NCI-H82 treated with DMSO at 0.1 percent for 48 hours (cell line): Measurements from ENCODE around the gene MMP17.
"Not testable (repeated sequence)": the region's sequence is repeated elsewhere in the genome, so short reads cannot be mapped to it uniquely, and the experiment has no call there.

Source experiments
- DNase-seq: peaks from one replicate; lab custom pipeline; 2025; ENCODE audit not compliant: unreplicated experiment; lab: John Stamatoyannopoulos, UW

The MMP17 gene

GRCh38 chr12:131799828-131800593 is 28.2 kb upstream of the MMP17 start:
- DNase-seq, result no peak

GRCh38 chr12:131800594-131801135 is 27.5 kb upstream of the MMP17 start:
- no peak for DNase-seq

GRCh38 chr12:131801254-131801866 is 26.8 kb upstream of the MMP17 start:
- DNase-seq, result no peak

GRCh38 chr12:131803961-131804521 is 24.2 kb upstream of the MMP17 start:
- no peak for DNase-seq

- DNase-seq, result no peak
These were observed 22.8 kb upstream of the MMP17 start for GRCh38 chr12:131805421-131805820.

- no peak for DNase-seq
These were observed 21.5 kb upstream of the MMP17 start for GRCh38 chr12:131806674-131807073.

GRCh38 chr12:131808744-131809371 is 19.3 kb upstream of the MMP17 start:
- no peak for DNase-seq

GRCh38 chr12:131809476-131810254 is 18.5 kb upstream of the MMP17 start:
- DNase-seq, result not testable (repeated sequence)

GRCh38 chr12:131810726-131811125 is 17.5 kb upstream of the MMP17 start:
- no peak for DNase-seq

- no peak for DNase-seq
These were observed 13.1 kb upstream of the MMP17 start for GRCh38 chr12:131815131-131815530.

- DNase-seq, result no peak
These were observed 11.7 kb upstream of the MMP17 start for GRCh38 chr12:131816495-131816894.

- DNase-seq, result no peak
These were observed 11.0 kb upstream of the MMP17 start for GRCh38 chr12:131817241-131817640.

- no peak for DNase-seq
These were observed 9.2 kb upstream of the MMP17 start for GRCh38 chr12:131818821-131819585.

- no peak for DNase-seq
These were observed 3.7 kb upstream of the MMP17 start for GRCh38 chr12:131824450-131824849.

- DNase-seq, result no peak
These were observed 2.9 kb upstream of the MMP17 start for GRCh38 chr12:131825146-131825892.

- no peak for DNase-seq
These were observed 1.9 kb upstream of the MMP17 start for GRCh38 chr12:131826097-131826928.

- DNase-seq, result no peak
These were observed 620 bp downstream of the MMP17 start for GRCh38 chr12:131828671-131829355.

GRCh38 chr12:131829356-131829747 is 1.2 kb downstream of the MMP17 start:
- DNase-seq, result no peak
